HepG2 (cell line): ENCODE results near the gene NXPE1. TPM values are rescaled to one million over a fixed set of nuclear protein-coding genes. Genes with fewer than 3 reads are reported as not detected.
"Not testable (repeated sequence)": the region's sequence is repeated elsewhere in the genome, so short reads cannot be mapped to it uniquely, and the experiment has no call there.

Experiments used
- ATAC-seq: fragments of 200-7000 bp; cut with Tn5 transposase; 3 replicates; pipeline ENCODE4 v1.9.1; 2020; ENCODE audit warnings: mild to moderate bottlenecking, moderate library complexity
- BruUV-seq: library from RNA; stranded (reverse); fragments of 400-500 nt; replicated peaks from 2 replicates; lab custom pipeline; 2021; lab: Mats Ljungman, UMichigan
- CTCF ChIA-PET: fragments of 300-600 bp; formaldehyde crosslinking; extraction: SDS; loops from one replicate; lab custom pipeline; 2021; ENCODE audit warnings: low total read pairs, inconsistent platforms, low intra/inter-chr PET ratio; lab: Yijun Ruan, JAX
- POLR2A ChIA-PET: fragments of 350-600 bp; sonication (Branson Sonifier 250); formaldehyde crosslinking; loops from one replicate; lab custom pipeline; 2020; ENCODE audit warnings: antibody characterized with exemption, inconsistent platforms; lab: Yijun Ruan, JAX
- DNase-seq: peaks from one replicate; pipeline ENCODE4 v3.0.0-alpha.2; 2015; ENCODE audit warnings: low spot score
- FAIRE-seq: peaks from 3 replicates; lab custom pipeline; 2011; peaks lifted over from hg19 to GRCh38; lab: Jason Lieb, UNC
- H2AFZ ChIP-seq: one replicate; pipeline ENCODE4 v1.6.1; 2011; ENCODE audit warnings: low read length, inconsistent platforms
- H3K27ac ChIP-seq: fragments of 300-600 bp; 3 replicates; pipeline ENCODE4 v1.8.0; 2011; ENCODE audit warnings: mixed run types, mild to moderate bottlenecking, mixed read lengths, low read length, inconsistent platforms; ENCODE audit not compliant: insufficient read depth; ENCODE audit errors: extremely low read length
- H3K27me3 ChIP-seq, 2 experiments: fragments of 200-600 bp in 1 of 2; 2 replicates in 1 of 2; 3 replicates in 1 of 2; pipeline versions ENCODE4 v1.6.0 to v1.8.0; 2011; ENCODE audit warnings: low read length in 2 of 2, mild to moderate bottlenecking in 2 of 2, moderate library complexity in 2 of 2, inconsistent platforms in 1 of 2; ENCODE audit not compliant: insufficient read depth in 2 of 2, control insufficient read depth in 1 of 2
- H3K36me3 ChIP-seq, 2 experiments: fragments of 200-600 bp in 1 of 2; replicated peaks in 1 of 2; 2 replicates in 1 of 2; 3 replicates in 1 of 2; pipeline versions ENCODE4 v1.5.1 to v1.8.0; 2011; ENCODE audit warnings: low read length in 2 of 2, inconsistent platforms in 1 of 2; ENCODE audit not compliant: insufficient read depth in 2 of 2, control insufficient read depth in 1 of 2
- H3K4me1 ChIP-seq: 2 replicates; pipeline ENCODE4 v1.5.1; 2012; ENCODE audit warnings: low read length, inconsistent platforms; ENCODE audit not compliant: insufficient read depth
- H3K4me2 ChIP-seq: 2 replicates; pipeline ENCODE4 v1.6.0; 2011; ENCODE audit warnings: low read depth, low read length, inconsistent platforms
- H3K4me3 ChIP-seq, 3 experiments: fragments of 200-600 bp in 1 of 3; sonication (generic), shearing (Covaris generic) in 1 of 3; replicated peaks in 1 of 3; 2 replicates each; pipeline ENCODE4 v1.5.1; 2011 to 2016; ENCODE audit warnings: low read length in 3 of 3, inconsistent platforms in 2 of 3, low read depth in 2 of 3, mild to moderate bottlenecking in 2 of 3, control low read depth in 1 of 3, mixed read lengths in 1 of 3; ENCODE audit not compliant: insufficient read depth in 1 of 3
- H3K79me2 ChIP-seq: one replicate; pipeline ENCODE4 v1.6.1; 2011; ENCODE audit warnings: low read length, inconsistent platforms; ENCODE audit not compliant: insufficient read depth
- H3K9ac ChIP-seq: 2 replicates; pipeline ENCODE4 v1.6.0; 2011; ENCODE audit warnings: mild to moderate bottlenecking, low read depth, low read length, inconsistent platforms; ENCODE audit not compliant: insufficient read depth
- H3K9me3 ChIP-seq: 2 replicates; pipeline ENCODE4 v1.5.1; 2012; ENCODE audit warnings: mild to moderate bottlenecking, low read length
- H4K20me1 ChIP-seq: 2 replicates; pipeline ENCODE4 v1.6.0; 2011; ENCODE audit warnings: inconsistent platforms, mild to moderate bottlenecking, low read length, moderate library complexity; ENCODE audit not compliant: insufficient read depth
- DR1 ChIP-seq: sonication (generic); formaldehyde crosslinking; IDR thresholded peaks from 2 replicates; pipeline ENCODE4 v1.8.0; 2021; ENCODE audit warnings: mild to moderate bottlenecking, missing genetic modification reagents, inconsistent platforms
- MNT ChIP-seq: fragments of 450-650 bp; IDR thresholded peaks from 2 replicates; pipeline ENCODE4 v1.6.1; 2016
- WGBS: methylation state at CpG from one replicate; pipeline ENCODE4 v1.1.6; 2017; ENCODE audit warnings: low lambda C conversion rate; 5-methylcytosine and 5-hydroxymethylcytosine counted together
- in situ Hi-C: cut with HindIII; loops from 2 replicates; pipeline ENCODE4 v1.10.0; 2017; ENCODE audit warnings: low pct_unique_long_range_greater_than_20kb; ENCODE audit not compliant: extremely low pct_ligation_motif_present
- intact Hi-C: fragments of 100-400 bp; cut with micrococcal nuclease; formaldehyde crosslinking; loops from one replicate; pipeline ENCODE4 v1.10.0; 2022; ENCODE audit not compliant: unreplicated experiment
- polyA plus RNA-seq, 8 experiments: library from polyadenylated mRNA; depleted of rRNA in 3 of 8; stranded (reverse) in 7 of 8; unstranded in 1 of 8; fragments of >200 nt; fragmentation: Illumina TruSeq in 4 of 8; extraction: Trizol in 4 of 8; gene quantifications; 2 replicates each; pipeline versions ENCODE4 v1.2.1 to v1.2.3, GENCODE V29; 2011 to 2016; ENCODE audit warnings: low read depth in 4 of 8, missing spikeins in 1 of 8, mixed read lengths in 1 of 8; ENCODE audit not compliant: insufficient read depth in 1 of 8
- total RNA-seq, 5 experiments: library from RNA; depleted of rRNA; stranded (reverse); fragments of >200 nt; fragmentation: Illumina TruSeq; extraction: Trizol; gene quantifications; 2 replicates each; pipeline ENCODE4 v1.2.3, GENCODE V29; 2016; ENCODE audit warnings: low read depth in 1 of 5

Gene NXPE1
- total and polyA plus RNA-seq, 2 of the 13 experiments (the other 11 are each of a cell fraction or from before 2014, with no cell fraction given), result not detected

DNA sequence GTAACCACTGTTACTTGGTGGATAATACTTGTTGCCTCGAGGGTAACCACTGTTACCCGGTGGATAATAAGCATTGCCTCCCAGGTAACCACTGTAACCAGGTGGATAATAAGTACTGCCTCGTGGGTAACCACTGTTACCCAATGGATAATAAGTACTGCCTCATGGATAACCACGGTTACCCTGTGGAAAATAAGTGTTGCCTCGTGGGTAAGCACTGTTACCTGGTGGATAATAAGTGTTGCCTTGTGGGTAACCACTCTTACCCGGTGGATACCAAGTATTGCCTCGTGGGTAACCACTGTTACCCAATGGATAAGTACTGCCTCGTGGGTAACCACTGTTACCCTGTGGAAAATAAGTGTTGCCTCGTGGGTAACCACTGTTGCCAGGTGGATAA is 48.9 kb upstream of the NXPE1 start:
- POLR2A ChIA-PET, result not testable (repeated sequence)

GRCh38 chr11:114607753-114608459 is 48.2 kb upstream of the NXPE1 start:
- Histone ChIP-seq H3K4me1 (no peaks in the 10 kb centered on the region), H2AFZ (no peak overlapping the region), H3K9me3 (peaks cover 91% of the 10 kb centered on the region), H3K4me3 (no peak overlapping the region), H3K27ac (no peak overlapping the region), H3K79me2 (no peaks in the 10 kb centered on the region), H3K36me3 (no peaks in the 10 kb centered on the region), H3K27me3 (no peaks in the 10 kb centered on the region), H3K9ac (no peak overlapping the region), H4K20me1 (no peaks in the 10 kb centered on the region), H3K4me2 (no peak overlapping the region)
- no peak for FAIRE-seq
- no TSS peak for BruUV-seq
- TF ChIP-seq MNT, result peak; percentile 98
- TF ChIP-seq DR1, result no peak
- no peak for DNase-seq
- in situ Hi-C loops, result no loop called here
- ChIA-PET CTCF (no interaction called here), POLR2A (no interaction called here)
- intact Hi-C loops, result no loop called here
- WGBS, result 20% methylated on average over 11 of the region's 11 CpGs
- no peak for ATAC-seq

More for the DNA sequence above, 48.9 kb upstream of the NXPE1 start:
- H3K4me3 ChIP-seq, H4K20me1 ChIP-seq, H3K9ac ChIP-seq, H3K79me2 ChIP-seq, in situ Hi-C loops, CTCF ChIA-PET, H3K27ac ChIP-seq, DNase-seq, BruUV-seq, H3K27me3 ChIP-seq, FAIRE-seq, H3K36me3 ChIP-seq, H3K4me2 ChIP-seq, H3K4me1 ChIP-seq, intact Hi-C loops, ATAC-seq, H2AFZ ChIP-seq: not testable (repeated sequence)
- WGBS, result 2% methylated on average over 8 of the region's 9 CpGs
- peaks cover 98% of the 10 kb centered on the region for H3K9me3 ChIP-seq

DNA sequence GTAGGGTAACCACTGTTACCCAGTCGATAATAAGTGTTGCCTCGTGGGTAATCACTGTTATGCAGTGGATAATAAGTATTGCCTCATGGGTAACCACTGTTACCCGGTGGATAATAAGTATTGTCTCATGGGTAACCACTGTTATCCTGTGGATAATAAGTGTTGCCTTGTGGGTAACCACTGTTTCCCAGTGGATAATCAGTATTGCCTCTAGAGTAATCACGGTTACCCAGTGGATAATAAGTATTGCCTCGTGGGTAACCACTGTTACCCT is 47.1 kb upstream of the NXPE1 start:
- POLR2A ChIA-PET, in situ Hi-C loops: not testable (repeated sequence)

More for the DNA sequence above, 47.1 kb upstream of the NXPE1 start:
- 2% methylated on average over 5 of the region's 5 CpGs for WGBS
- H3K36me3 ChIP-seq, ATAC-seq, H3K79me2 ChIP-seq, H3K4me1 ChIP-seq, DNase-seq, FAIRE-seq, H4K20me1 ChIP-seq, H3K27me3 ChIP-seq, H3K9ac ChIP-seq, H3K27ac ChIP-seq, H3K4me3 ChIP-seq, BruUV-seq, H2AFZ ChIP-seq, intact Hi-C loops, H3K4me2 ChIP-seq, CTCF ChIA-PET: not testable (repeated sequence)
- H3K9me3 ChIP-seq, result peaks cover 79% of the 10 kb centered on the region
